Coronary artery (tissue), 2 donors: ENCODE results near the gene TSPAN9.

Source experiments
- DNase-seq: peaks from one replicate; pipeline ENCODE4 v3.0.0-alpha.2; 2017; ENCODE audit warnings: low spot score
- H3K27ac ChIP-seq, 2 donors: fragments of 200-600 bp; sonication (generic); one replicate each; pipeline ENCODE4 v1.5.1; 2016 to 2019
- H3K4me3 ChIP-seq: fragments of 200-600 bp; sonication (generic); 2 replicates; pipeline ENCODE4 v1.5.1; 2016; ENCODE audit warnings: mild to moderate bottlenecking, moderate library complexity
- CTCF ChIP-seq: fragments of 200-600 bp; sonication (generic); IDR thresholded peaks from one replicate; pipeline ENCODE4 v1.5.1; 2019; ENCODE audit warnings: antibody characterized with exemption

TSPAN9 gene

GRCh38 chr12:3281588-3282383 is 204.6 kb downstream of the TSPAN9 start:
- DNase-seq, result no peak
- TF ChIP-seq CTCF, result no peak
- Histone ChIP-seq H3K4me3 (no peak overlapping the region), H3K27ac (no peak overlapping the region)

DNA sequence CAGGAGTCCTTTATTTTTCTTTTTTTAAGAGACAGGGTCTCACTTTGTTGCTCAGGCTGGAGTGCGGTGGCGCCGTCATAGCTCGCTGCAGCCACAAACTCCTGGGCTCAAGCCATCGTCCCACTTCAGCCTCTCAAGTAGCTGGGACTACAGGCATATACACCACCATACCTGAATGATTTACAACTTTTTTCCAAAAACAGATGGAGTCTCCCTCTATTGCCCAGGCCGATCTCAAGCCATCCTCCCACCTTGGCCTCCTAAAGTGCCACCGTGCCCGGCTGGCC is 205.1 kb downstream of the TSPAN9 start:
- DNase-seq, result no peak
- Histone ChIP-seq H3K4me3 (no peak overlapping the region), H3K27ac (no peak overlapping the region)
- TF ChIP-seq CTCF, result no peak

- no peak for DNase-seq
- TF ChIP-seq CTCF, result no peak
- no peak overlapping the region for H3K4me3 ChIP-seq
- no peak overlapping the region for H3K27ac ChIP-seq
Measured at GRCh38 chr12:3283137-3283680, 206.0 kb downstream of the TSPAN9 start.

DNA sequence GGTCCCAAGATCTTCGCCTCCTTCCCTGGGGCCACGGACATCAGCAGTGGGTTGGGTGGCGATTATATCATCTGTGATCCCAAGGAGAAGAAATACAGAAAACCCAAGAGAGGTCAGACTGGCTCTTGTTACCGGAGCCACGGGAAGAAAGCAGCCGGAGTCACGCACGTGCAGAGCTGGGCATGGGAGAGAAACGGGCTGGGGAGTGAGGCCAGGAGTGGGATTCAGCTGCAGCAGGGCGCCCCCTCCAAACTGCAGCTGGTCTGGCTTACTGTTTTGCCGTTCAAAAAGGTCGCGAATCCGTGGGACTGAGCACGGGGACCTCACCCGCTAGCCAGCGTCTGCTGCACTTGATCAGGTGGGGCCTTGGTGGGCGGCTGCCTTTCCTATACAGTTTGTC is 207.2 kb downstream of the TSPAN9 start:
- TF ChIP-seq CTCF, result no peak
- Histone ChIP-seq H3K27ac (no peak overlapping the region), H3K4me3 (no peak overlapping the region)
- no peak for DNase-seq

DNA sequence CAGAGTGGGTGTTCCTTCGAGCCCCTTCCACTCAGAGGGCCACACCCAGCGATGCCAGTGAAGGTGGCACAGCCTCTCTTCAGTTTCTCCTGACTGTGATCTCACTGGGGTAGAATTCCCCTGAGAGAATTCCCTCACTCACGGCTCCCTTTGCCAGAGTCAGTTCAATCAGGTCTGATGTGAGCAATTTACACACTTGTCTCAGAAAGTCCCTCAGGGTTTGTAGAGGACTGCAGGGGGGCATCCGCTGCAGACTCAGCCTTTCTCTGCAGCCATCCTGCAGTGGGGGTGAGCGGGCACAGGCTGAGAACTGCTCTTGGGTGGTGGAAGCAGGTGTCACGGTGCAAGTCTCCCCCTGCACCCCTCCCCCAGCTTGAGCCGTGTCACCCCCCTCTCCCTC is 208.4 kb downstream of the TSPAN9 start:
- DNase-seq, result no peak
- no peak for TF ChIP-seq CTCF
- no peak overlapping the region for H3K4me3 ChIP-seq

GRCh38 chr12:3288690-3289089 is 211.5 kb downstream of the TSPAN9 start:
- no peak for DNase-seq
- no peak for TF ChIP-seq CTCF
- no peak overlapping the region for H3K27ac ChIP-seq
- no peak overlapping the region for H3K4me3 ChIP-seq

More for the DNA sequence above, 208.4 kb downstream of the TSPAN9 start:
- no peak overlapping the region for H3K27ac ChIP-seq

DNA sequence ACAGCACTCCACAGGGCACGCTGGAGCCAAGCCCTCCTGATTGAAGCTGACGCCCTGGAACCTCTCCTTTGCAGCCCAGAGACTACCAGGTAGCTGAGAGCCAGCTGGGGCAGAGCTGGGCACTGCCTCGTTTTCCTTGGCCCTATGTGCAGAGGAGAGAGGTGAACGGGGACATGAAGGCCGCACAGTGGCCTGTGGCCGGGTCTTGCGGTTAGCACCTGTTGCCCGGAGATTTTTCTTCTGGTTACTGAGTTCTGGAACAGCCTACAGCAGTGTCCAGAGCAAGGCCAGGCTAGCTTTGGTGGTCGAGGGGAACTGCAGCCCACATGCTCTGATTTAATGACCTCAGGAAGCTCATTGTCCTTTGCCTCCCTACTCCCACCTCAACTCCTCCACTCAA is 212.5 kb downstream of the TSPAN9 start:
- no peak overlapping the region for H3K27ac ChIP-seq
- no peak overlapping the region for H3K4me3 ChIP-seq
- no peak for TF ChIP-seq CTCF
- no peak for DNase-seq
